ENCODE measurements around the gene IFNAR2.

Gene IFNAR2

DNA sequence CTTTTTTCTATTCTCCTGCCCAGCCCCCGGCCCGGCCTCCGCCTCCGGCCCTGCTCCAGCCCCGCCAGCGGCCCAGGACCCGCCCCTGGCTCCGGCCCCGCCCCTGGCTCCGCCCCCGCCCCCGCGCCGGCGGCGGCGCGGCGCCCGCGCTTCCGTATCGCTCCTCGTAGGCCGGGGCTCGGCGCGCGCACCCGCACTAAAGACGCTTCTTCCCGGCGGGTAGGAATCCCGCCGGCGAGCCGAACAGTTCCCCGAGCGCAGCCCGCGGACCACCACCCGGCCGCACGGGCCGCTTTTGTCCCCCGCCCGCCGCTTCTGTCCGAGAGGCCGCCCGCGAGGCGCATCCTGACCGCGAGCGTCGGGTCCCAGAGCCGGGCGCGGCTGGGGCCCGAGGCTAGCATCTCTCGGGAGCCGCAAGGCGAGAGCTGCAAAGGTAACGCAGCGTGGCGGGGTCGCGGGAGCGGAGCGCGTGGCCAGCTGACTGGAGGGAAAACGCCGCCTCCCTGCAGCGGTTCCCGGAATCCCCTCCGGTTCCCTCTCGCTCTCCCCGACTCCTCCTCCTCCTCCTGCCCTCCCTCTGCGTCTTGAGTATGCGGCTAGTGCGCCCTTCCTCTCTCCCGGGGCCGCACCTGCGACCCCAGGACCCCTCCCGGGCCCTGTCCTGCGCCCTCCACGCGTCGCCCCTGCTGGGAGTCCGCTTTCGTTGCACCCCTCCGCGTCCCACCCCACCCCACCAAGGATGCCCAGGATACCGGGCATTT is at the start of gene IFNAR2:
Gene IFNAR2, plus strand, starts transcription at position 155 of the 761 bp plus-strand sequence. CDS start 11,985 bp downstream, outside the sequence.
- DNase-seq = peak; percentile 54

DNA sequence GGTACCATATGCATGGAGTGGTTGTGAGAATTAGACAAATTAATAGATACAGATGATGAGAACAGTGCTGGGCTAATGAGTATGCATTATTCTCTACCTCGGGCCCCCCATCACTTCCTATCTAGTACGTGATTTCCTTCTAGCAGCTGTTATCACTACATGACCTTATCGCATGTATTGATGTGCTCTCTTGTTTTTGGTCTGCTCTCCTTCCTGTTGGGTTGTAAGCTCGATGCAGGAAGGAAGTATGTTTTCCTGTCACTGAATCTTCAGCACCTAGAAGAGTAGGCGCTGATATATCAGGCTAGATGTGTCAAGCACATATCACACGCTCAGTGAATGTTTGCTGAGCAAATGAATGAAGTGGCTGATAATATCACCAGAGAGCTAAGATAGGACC is 43.9 kb upstream of the IFNAR2 start:
- DNase-seq = no peak

DNA sequence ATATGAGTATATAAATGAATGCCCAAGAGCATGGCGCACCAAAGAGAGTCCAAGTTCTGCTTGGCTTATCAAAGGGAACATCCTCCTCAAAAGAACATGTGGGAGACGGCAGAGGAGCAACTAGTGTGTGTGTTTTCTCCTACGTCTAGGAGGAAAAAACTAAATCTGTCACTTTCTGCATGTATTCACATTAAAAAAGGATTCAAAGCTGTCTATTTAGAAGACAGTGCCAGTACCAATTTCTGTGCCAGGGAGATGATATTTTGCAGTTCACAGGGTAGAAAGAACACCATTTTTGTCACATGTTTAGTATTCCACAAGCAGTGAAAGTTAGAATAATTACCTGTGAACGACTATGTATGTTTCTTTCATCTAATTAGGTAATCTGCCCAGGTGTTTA is 42.5 kb upstream of the IFNAR2 start:
- DNase-seq = no peak

DNA sequence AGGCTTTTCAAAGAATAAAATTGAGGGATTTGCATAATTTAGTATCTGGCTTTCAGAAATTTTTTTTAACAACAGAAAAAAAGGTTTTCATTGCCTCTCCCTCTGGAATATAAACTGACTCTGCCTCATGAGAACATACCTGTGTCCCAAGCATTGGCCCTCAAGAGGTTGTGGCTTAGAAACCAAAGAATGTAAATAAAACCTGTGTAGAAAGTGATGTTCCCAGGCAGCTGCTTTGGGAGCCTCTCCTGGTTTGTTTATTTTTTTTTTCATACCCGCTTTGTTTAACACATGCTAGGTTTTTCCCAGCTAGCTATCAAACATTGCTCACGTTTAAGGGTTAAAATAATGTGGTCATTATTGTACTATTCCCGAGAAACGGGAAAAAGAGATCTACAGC is 40.5 kb upstream of the IFNAR2 start:
- peak; percentile 47 for DNase-seq

DNA sequence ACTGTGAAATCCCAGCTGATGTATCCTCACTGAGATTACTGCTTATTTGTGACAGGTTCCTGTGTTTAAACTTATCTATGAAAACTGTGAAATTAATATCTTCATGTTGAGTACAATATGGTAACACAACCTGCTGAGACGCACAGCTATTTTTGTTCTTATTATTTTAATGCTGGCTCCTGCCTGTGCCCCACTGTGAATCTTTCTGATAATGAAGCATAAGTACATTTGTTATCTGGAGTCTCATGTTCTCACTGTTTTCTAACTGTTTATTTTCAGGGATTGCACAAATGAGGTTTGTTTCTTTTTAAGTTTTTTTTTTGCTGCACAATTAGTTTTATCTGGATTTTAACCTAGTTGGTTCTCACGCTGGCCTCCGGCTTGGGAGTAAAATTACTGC is 39.9 kb upstream of the IFNAR2 start:
- no peak for DNase-seq

DNA sequence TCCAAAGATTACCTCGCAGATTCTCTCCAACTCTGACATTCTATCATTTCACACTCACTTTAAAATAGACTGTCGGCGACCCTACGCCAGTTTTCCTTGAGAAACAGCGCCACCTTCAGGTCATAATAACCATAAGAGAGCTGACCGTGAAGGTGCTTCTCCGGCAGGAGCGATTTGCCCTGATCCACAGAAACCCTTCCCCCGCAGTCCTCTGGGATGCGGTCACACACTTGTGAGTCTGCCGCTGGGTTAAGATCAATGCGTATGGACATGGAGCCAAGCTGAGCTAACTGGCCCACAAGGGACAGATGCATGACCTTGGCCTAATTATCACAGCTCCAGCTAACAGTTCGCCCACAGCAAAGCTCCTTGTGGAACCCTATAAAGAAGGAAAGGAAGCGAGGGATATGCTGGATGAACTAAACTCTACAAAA is 32.8 kb upstream of the IFNAR2 start:
- DNase-seq = peak; percentile 35

DNA sequence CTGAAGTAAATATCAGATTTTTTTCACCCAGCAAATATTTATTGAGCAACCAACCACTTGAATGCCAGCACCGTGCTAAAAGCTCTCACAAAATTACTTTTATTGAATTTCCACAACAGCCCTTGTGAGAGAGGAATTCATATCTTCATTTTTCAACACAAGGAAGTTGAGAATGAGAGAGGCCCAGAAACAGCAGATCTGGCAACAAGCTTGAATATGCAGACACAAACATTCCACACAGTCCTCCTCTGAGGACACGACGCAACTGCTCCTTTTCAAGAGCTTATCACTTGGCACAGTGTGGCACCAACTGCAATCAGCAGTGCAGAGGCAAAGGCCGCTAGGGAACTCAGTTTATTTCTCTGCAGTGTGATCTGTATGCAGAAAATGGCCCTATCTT is 32.2 kb upstream of the IFNAR2 start:
- no peak for DNase-seq

DNA sequence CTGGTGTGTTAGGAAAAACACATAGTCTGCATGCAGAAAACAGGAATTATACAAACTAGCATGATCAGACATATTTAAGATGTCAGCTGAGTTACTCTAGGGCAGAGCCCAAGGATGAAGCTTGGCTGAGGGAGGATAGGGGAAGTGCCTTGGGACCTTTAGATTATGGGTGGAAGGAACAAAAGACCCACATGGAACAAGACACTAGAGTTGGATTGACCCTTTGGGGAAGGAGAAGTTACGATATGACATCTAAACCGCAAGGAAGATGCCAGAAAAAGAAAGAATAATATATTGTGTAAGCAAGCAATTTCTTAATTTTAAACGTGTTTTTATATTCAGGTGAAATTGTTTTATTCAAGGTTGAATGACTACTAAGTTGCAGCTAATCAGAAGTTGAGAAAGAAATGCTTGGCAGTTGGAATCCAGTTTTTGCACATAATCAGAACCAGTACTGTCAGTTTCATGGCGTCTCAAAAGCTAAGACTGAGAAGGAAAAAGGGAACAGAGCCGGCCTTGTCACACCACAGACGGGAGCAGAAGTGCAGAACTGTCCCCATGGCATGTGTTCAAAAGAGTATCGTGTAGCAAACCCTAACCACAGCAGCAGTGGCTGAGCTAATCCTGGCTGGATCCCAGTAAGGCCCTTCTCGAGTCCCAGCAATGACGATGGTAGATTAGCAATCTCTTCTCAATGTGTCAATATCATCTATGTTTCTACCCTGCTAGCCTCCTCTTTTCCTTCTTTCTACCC is 31.2 kb upstream of the IFNAR2 start:
- no peak for DNase-seq

DNA sequence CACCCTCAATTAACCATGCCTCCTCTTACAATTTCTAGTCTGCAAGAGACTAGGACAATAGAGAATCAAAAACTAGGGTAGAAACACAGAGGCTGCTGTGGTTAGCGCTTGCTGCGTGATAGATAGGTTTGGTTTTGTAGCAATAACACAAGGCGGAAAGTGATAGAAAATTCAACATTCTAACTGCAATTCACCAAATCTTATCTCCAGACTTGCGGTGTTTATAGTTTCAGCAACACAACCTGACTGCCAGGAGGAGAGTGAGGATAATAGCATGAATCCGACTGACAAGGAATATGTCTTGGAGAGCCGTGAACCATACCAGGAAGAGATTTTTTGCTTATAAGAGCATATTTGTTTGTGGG is 30.7 kb upstream of the IFNAR2 start:
- DNase-seq = no peak

DNA sequence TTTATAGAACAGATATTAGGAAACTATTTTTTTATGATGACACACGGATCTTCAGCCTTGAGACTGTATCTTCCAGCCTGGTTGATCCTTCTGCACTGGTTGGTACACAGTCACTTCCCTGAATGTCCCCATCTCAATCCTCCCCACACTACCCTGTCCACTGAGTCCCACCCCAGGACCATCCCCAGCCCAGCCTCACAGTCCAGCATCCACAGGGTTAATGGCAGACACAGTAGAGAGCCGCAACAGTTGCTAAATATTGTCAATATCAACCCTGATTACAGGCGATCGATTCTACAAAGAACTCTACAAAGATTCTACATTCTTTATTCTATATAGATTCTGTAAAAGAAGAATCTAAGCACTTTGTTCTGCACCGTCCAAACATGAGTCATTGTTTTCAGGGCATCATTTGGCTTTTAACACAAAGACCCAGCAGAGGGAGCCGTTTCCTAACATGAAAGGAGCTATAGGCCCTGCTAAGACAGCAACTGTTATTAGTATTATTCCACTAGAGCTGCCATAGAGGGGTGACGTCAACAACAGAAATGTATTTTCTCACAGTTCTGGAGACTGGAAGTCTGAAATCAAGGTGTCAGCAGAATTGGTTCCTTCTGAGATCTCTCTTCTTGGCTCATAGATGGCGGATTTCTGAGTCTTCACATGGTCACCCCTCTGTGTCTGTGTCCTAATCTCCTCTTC is 30.1 kb upstream of the IFNAR2 start:
- DNase-seq = peak; percentile 86

DNA sequence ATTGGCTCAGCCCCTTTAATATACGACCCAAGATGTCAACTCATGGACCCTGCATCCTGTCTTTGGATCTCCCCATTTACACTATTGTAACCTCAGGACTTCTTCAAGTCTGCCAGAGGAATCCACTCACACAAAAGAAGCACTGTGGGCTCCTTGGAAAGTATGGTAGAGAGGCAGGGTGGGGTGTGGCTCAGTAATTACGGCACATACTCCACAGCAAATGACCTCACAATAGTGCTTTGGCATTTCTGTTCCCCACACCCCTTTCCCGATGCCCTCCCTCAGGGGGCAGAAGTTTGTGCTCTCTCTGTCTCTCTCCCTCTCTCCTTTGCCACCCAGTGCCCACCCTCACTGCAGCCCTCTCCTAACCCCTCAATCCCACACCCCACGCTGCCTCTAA is 27.8 kb upstream of the IFNAR2 start:
- no peak for DNase-seq

DNA sequence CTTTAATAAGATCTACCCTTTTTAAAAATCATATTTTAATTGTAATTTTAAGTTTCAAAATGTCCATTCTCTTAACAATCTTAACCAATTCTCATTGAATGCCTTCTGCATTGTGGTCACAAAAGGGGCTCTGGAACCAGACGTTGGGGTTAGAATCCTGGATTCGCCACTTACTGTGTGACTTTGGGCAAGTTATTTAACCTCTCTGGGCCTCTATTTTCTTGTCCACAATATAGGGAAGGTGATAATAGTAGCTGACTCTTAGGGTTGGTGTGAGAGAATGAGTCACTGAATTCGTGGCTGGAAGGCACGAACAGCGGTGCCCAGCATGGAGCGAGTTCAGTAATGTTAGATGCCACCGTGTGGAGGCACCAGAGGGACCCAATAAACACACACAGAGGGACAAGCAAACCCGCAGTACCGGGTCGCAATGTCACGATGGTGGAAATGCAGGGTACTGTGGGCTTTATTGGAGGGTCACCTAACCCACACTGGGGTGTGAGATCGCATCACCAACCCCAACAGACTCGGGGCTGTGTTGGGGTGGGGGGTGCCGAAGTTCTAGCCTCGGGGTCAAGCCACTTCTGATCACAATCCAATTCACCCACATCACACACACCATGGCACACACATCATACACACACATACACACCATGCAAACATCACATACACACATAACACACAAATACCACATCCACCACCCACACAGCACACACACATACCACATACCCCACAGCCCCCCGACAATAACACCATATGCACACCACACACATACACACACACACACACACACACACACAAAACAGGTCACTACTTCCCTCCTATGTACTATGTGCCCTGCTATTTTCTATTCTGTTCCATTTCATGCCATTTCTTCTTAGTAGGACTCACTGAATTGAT is 27.0 kb upstream of the IFNAR2 start:
- no peak for DNase-seq

DNA sequence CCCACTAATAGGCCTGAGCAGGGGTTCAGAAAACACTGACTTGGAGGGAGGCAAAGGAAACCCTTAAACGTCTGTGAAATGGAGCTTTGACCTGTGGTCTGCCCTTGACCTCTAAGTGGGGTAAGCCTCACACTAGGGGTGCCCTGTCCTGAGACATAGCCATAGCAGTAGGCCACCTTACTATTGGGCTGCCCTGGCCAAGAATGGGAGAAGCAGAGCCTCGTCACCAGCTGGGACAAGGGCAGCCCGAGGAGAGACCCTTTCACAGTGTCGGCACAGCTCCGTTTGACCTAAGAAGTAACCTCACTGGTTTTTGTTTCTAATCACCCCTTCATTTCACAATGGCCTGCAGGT is 26.4 kb upstream of the IFNAR2 start:
- no peak for DNase-seq

DNA sequence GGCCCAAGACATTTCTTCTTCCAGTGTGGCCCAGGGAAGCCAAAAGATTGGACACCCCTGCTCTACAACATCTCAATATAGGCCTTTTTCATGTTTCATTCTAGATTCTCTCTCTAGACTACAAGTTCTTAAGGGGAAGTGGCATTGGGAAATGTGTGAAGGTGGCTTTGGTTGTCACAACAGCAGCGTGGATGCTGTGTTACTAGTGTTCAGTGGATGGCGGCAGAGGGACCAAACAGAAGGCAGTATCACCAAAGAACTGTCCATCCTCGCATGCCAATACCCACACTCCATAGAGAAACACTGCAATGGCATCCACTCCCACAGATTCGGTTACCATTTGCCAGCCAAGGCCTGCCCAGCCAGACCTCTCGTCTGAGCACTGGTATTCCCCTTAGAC is 24.3 kb upstream of the IFNAR2 start:
- DNase-seq = no peak

DNA sequence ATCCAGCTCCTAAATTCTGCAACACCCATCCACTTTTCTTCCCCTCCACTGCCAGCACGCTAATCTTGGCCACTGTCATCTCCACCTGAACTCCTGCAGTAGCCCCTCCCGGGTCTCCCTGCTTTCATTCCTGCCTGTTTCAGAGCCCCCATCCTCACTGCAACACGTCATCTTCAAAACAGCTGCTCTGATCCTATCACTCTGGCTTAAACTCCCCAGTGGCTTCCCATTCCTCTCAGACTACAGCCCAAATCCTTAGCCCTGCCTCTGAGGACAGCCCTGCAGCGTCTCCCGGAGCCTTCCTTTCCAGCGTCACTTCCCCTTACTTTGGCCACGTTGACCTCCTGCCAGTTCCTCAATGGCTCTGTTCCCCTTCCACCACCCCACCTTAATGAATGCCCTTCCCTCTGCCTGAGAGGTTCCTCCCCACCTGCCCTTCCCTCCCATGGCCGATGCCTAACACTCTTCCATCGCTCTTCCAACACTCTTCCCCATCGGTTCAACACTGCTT is 22.9 kb upstream of the IFNAR2 start:
- DNase-seq = no peak

DNA sequence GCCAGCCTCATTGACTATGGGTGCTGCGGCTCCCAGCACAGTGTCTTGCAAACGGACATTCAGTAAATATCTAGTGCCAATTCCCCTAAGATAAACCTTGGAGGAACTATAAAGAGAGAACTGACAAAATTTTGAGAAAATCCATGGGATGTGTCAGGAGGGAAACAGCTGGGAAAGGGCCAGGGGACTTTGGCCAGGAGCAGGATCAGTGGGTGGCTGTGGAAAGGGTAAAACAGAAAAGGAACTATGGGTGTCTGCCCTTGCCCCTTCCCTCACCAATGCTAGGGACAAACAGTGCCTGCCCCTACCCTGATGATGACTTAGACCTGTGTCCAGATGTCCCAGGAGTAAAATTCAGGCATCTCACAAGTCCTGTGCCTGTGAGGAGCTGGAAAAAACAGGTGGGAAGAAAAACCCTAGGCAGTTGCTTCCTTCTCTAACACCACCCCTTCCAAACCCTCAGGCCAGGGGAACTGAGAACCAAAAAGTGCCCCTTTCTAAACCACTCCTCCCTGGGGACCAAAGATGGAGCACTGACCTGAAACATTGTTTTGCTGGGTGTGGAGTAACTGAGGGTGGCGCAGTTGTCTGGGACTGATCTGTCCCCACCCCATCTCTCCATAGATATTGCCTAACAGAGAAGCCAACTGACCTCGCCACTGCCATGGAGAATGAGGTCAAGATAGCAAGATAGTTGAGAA is 22.1 kb upstream of the IFNAR2 start:
- no peak for DNase-seq

DNA sequence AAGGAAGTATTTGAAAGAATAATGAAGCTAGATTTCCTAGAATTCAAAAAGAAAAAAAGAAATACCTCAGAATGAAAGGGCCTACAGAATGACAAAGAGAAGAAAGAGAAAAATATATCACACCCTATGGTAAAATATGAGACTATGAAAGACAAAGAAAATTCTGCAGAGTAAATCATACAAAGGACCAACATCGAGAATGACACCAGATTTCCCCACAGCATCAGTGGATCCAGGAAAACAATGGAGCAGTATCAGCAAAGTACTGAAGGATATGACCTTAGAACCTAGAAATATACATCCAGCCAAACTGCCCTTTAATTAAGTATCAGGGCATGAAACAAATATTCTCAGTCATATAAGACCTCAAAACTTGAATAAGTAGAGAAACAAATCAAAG is 21.2 kb upstream of the IFNAR2 start:
- DNase-seq = no peak

DNA sequence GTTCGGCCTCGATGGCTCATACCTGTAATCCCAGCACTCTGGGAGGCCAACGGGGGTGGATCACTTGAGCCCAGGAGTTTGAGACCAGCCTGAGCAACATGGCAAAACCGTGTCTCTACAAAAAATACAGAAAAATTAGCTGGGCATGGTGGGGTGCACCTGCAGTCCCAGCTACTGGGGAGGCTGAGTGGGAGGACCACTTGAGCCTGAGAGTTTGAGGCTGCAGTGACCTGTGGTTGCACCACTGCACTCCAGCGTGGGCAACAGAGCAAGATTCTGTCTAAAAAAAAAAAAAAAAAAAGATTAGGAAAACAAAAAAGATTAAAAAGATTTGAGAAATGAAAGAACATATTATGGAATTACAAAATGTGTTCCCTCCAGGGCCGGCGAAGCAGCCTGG is 18.4 kb upstream of the IFNAR2 start:
- no peak for DNase-seq

DNA sequence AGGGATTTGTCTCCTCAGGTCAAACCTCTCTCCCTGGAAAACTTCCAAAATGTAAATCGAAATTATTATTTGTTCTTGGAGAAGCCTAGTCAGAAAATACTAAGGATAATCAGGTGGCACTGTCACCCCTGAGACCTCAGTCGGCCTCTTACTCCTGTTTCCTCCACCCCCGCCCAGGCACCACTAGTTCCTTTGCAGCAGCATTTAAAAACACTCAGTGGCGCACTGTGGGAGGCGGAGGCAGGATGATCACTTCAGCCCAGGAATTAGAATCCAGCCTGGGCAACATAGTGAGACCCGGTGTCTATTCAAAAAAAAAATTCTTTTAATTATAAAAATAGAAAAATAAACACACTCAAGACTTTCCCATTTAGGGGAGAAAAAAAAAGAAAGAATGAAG is 18.0 kb upstream of the IFNAR2 start:
- no peak for DNase-seq

DNA sequence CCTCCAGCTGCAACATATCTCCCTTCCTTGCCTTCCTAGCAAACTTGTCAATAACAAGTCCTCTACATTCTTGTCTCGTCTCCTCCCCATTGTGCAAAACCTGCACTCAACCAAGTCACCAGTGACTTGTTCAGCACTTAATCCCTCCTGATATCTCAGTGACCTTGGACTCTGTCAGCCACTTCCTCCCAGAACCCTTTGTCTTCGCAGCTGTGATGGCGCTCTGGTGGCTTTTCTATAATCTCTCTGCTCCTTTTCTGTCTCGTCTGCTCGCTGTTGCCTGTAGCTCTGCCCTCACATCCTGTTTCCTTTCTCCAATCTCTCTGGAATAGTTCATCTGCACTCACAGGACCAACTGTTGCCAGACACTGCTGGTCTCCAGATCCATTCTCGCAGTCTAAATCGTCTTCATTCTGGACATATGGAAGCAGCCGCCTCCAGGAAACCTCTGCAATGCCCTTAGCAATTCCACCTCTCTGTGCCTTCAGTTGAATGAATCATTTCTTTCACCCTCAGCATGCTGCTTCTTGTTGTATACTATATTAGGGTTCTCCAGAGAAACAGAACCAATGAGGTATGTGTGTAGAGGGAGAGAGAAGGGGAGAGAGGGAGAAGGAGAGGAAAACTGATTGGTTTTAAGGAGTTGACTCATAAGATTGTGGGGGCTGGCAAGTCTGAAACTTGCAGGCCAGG is 17.4 kb upstream of the IFNAR2 start:
- no peak for DNase-seq

DNA sequence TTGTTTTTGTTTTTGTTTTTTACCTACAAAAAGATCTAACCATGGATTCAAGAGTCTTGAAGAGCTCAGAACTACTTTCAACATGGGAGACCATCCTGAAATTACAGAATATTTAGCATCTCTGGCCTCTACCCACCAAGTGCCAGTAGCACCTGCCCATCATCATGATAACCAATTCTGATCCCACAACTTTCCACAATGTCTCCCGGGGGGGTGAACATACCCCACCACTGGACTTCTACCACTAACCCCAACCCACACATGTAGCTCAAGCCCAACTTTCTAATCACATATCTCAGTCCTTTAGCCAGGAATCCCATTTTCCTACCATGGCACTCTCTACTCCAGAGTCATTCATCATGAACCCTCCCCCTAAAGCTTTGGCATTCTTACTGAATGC is 15.7 kb upstream of the IFNAR2 start:
- DNase-seq = no peak

DNA sequence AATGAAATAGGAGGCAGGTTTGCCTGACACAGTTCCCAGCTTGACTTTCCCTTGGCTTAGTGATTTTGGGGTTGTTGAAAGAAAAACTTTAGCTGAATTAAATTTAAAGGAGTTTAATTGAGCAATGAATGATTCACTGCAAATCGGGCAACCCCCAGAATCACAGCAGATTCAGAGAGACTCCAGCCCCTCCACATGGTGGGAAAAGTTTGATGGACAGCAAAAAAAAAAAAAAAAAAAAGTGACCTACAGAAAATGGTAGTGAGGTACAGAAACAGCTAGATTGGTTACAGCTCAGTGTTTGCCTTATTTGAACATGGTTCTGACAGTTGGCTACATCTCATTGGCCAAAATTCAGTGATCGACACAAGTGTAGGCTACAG is 12.6 kb upstream of the IFNAR2 start:
- DNase-seq = no peak

All from DMS153 (cell line).